ACC112 (cell line): Measurements from ENCODE around the gene SYT8.
"Not testable (repeated sequence)": the region's sequence is repeated elsewhere in the genome, so short reads cannot be mapped to it uniquely, and the experiment has no call there.

Experiments
- H2AFZ ChIP-seq: fragments of 200-600 bp; sonication (generic); one replicate; pipeline ENCODE4 v1.6.0; 2017; ENCODE audit warnings: antibody characterized with exemption, low read length; ENCODE audit not compliant: unreplicated experiment
- H3K27ac ChIP-seq: fragments of 200-600 bp; sonication (generic); 2 replicates; pipeline ENCODE4 v1.5.1; 2014; ENCODE audit warnings: low read depth, mild to moderate bottlenecking, antibody characterized with exemption, low read length, moderate library complexity
- H3K27me3 ChIP-seq: fragments of 200-600 bp; sonication (generic); 2 replicates; pipeline ENCODE4 v1.6.1; 2014; ENCODE audit warnings: mild to moderate bottlenecking, antibody characterized with exemption, low read length, moderate library complexity, mixed read lengths; ENCODE audit not compliant: insufficient read depth
- H3K36me3 ChIP-seq: fragments of 200-600 bp; sonication (generic); 2 replicates; pipeline ENCODE4 v1.6.1; 2016; ENCODE audit warnings: mild to moderate bottlenecking, antibody characterized with exemption, low read length, moderate library complexity, mixed read lengths; ENCODE audit not compliant: insufficient read depth
- H3K4me1 ChIP-seq: fragments of 200-600 bp; sonication (generic); one replicate; pipeline ENCODE4 v1.6.1; 2016; ENCODE audit warnings: low read length, mixed read lengths; ENCODE audit not compliant: insufficient read depth, unreplicated experiment, control insufficient read depth
- H3K4me3 ChIP-seq: fragments of 200-600 bp; sonication (generic); 2 replicates; pipeline ENCODE4 v1.5.1; 2014; ENCODE audit warnings: mild to moderate bottlenecking, low read depth, low read length
- H3K79me2 ChIP-seq: fragments of 200-600 bp; sonication (generic); one replicate; pipeline ENCODE4 v1.6.0; 2016; ENCODE audit warnings: low read length; ENCODE audit not compliant: control insufficient read depth, unreplicated experiment, insufficient read depth

The SYT8 gene

GRCh38 chr11:1886551-1886950 is 51.8 kb downstream of the SYT8 start:
- H3K27ac ChIP-seq, H3K27me3 ChIP-seq, H2AFZ ChIP-seq, H3K36me3 ChIP-seq, H3K79me2 ChIP-seq, H3K4me1 ChIP-seq, H3K4me3 ChIP-seq: not testable (repeated sequence)
